ENCODE measurements around the gene KIF27. TPM values are rescaled to one million over a fixed set of nuclear protein-coding genes. Genes with fewer than 3 reads are reported as not detected.

Gene KIF27
- total RNA-seq, 1 donor from 2014 or later, result 1.9 TPM

DNA sequence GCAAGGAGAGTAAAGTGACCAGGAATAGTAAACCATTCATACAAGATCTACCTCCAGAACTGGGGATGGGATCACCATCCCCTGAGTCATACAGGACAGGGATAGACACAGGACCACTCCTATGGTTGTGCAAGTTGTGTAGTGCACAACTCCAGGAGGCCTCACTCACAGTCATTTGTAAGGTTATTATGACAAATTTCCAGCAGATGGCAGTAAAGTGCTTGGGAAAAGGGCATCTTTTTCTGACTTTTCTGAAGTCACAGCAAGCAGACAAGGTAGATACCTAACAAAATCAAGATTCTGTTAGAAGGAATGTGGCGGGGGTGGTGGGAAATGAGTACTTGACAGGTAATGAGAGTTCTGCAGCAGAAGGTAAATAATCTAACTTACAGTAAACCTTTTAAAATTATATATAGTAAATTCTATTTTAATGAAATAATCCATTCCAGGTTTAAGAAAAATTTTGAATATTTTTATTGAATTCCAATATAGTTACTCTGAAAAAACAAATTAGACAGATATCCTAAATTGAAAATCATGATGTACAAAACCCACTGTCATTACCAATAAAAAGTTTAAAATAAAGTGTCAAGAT lies 16.7 kb upstream of the KIF27 start:
- no peaks in the 10 kb centered on the region for H3K4me1 ChIP-seq
- intact Hi-C loops (cut with DNase I), result loop anchor here (1.0 to 5.0 kb wide), 3 partner anchors 234 to 377 kb away; no protein-coding TSS in a partner anchor
- H3K4me3 ChIP-seq, result no peak overlapping the region
- H3K27ac ChIP-seq, result no peak overlapping the region
- no peak for DNase-seq (ENCODE audit: low spot score in 2 of 2)
- H3K9me3 ChIP-seq, result no peaks in the 10 kb centered on the region
- no peaks in the 10 kb centered on the region for H3K27me3 ChIP-seq
- TF ChIP-seq, protein P1, sequence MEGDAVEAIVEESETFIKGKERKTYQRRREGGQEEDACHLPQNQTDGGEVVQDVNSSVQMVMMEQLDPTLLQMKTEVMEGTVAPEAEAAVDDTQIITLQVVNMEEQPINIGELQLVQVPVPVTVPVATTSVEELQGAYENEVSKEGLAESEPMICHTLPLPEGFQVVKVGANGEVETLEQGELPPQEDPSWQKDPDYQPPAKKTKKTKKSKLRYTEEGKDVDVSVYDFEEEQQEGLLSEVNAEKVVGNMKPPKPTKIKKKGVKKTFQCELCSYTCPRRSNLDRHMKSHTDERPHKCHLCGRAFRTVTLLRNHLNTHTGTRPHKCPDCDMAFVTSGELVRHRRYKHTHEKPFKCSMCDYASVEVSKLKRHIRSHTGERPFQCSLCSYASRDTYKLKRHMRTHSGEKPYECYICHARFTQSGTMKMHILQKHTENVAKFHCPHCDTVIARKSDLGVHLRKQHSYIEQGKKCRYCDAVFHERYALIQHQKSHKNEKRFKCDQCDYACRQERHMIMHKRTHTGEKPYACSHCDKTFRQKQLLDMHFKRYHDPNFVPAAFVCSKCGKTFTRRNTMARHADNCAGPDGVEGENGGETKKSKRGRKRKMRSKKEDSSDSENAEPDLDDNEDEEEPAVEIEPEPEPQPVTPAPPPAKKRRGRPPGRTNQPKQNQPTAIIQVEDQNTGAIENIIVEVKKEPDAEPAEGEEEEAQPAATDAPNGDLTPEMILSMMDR (IDR thresholded peaks at IDR 0.05), result peak; percentile 37 to 66 (median 38)
- peaks cover 0 to 32% of the 10 kb centered on the region in 2 donors for H3K36me3 ChIP-seq

DNA sequence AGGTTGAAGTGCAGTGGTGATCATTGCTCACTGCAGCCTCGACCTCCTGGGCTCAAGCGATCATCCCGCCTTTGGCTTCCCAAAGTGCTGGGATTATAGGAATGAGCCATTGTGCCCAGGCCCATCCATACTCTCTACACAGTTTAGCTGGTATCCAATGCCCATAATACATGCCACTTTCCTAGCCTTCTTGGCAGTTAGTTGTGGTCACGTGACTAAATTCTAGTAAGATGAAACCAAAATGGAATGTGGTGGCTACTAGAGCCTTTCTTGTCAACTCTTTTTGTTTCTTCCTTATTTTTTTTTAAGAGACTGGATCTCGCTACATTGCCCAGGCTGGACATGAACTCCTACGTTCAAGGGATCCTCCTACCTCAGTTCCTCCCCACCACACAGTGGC lies 15.3 kb upstream of the KIF27 start:
- DNase-seq (ENCODE audit: low spot score in 2 of 2), result no peak
- no peaks in the 10 kb centered on the region for H3K4me1 ChIP-seq
- H3K27me3 ChIP-seq, result no peaks in the 10 kb centered on the region
- intact Hi-C loops (cut with DNase I), result loop anchor here (5.0 kb wide), 1 partner anchor 236 kb away; no protein-coding TSS in a partner anchor
- TF ChIP-seq, protein P1 (IDR thresholded peaks at IDR 0.05), result no peak
- no peaks in the 10 kb centered on the region for H3K9me3 ChIP-seq
- H3K4me3 ChIP-seq, result no peak overlapping the region
- H3K27ac ChIP-seq, result no peak overlapping the region
- H3K36me3 ChIP-seq, result peaks cover 0 to 24% of the 10 kb centered on the region in 2 donors

DNA sequence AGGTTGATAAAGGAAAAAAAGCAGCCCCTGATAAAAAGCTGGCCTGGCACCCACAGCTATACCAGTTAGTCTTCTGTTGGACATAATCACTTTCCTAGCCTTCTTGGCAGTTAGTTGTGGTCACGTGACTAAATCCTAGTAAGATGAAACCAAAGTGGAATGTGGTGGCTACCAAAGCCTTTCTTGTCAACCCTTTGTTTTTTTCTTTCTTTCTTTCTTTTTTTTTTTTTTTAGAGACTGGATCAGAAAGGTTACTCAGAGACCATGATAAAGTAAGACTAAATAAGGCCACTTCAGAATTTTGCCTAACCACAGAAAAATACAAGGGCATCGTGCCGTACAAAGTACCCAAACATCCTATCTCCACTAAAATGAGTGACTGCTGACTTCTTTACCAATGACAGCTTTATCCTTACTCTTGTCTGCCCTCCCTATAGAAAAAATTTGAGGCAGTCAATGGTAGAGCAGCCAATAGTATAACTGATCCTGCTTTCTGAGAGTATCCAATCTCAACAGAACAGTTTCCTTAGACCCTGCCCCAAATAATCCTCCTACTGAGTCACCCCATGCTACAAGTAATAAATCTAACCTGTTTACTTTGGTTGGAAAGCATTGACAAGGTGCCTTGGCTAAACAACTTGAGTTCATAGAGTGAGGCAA lies 14.2 kb upstream of the KIF27 start:
- Histone ChIP-seq H3K9me3 (no peaks in the 10 kb centered on the region), H3K4me1 (no peaks in the 10 kb centered on the region), H3K36me3 (peaks cover 0 to 13% of the 10 kb centered on the region in 2 donors), H3K4me3 (no peak overlapping the region), H3K27ac (no peak overlapping the region), H3K27me3 (no peaks in the 10 kb centered on the region)
- DNase-seq (ENCODE audit: low spot score in 2 of 2), result no peak
- intact Hi-C loops (cut with DNase I), result loop anchor here (5.0 kb wide), 1 partner anchor 237 kb away; no protein-coding TSS in a partner anchor
- TF ChIP-seq, protein P1 (IDR thresholded peaks at IDR 0.05), result no peak

DNA sequence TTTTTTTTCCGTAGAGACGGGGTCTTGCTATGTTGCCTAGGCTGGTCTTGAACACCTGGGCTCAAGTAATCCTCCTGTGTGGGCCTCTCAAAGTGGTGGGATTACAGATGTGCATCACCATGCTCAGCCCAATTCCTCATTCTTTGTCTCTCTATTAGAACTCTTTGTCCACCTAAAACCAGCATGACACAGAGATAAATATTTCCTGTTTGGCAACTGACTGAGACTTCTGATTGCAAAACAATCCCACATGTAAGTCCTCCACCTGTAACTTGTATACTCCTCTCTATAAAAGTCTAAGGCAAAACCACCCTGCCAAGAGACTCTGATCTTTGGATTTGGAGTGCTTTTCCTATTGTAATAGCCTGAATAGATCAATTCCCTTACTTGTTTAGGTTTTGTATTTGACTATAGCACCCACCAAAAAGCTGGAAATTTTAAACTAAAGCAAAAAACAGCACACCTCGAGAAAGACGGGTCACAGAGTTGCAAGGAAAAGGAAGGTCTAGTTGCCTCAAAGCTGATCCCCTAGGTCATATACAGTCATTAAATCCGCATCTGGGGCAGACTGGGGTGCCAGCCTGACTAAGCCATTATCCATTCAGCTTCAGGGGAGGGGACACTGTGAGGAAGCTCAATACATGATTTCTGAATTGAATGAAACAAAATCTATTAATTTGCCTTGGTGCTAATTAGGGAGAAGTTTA lies 13.5 kb upstream of the KIF27 start:
- H3K27me3 ChIP-seq, result no peaks in the 10 kb centered on the region
- H3K9me3 ChIP-seq, result no peaks in the 10 kb centered on the region
- no peaks in the 10 kb centered on the region for H3K4me1 ChIP-seq
- no peak overlapping the region for H3K27ac ChIP-seq
- peaks cover 0 to 10% of the 10 kb centered on the region in 2 donors for H3K36me3 ChIP-seq
- DNase-seq (ENCODE audit: low spot score in 2 of 2), result no peak
- TF ChIP-seq, protein P1 (IDR thresholded peaks at IDR 0.05), result no peak
- no peak overlapping the region for H3K4me3 ChIP-seq
- intact Hi-C loops (cut with DNase I), result loop anchor here (5.0 kb wide), 1 partner anchor 238 kb away; no protein-coding TSS in a partner anchor

DNA sequence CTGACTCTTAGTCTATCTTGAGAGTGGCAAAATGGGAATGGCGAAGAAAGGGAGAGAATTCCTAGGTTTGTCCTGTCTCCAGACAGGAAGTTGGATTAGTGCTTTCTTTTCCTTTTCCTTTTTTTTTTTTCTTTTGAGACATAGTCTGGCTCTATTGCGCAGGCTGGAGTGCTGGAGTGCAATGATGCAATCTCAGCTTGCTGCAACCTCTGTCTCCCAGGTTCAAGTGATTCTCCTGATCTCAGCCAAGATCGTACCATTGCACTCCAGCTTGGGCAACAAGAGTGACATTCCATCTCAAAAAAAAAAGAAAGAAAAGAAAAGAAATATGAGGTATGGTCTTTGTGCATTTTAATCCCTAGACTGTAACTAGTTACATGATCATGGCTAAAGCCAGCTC lies 12.6 kb upstream of the KIF27 start:
- DNase-seq (ENCODE audit: low spot score in 2 of 2), result no peak
- Histone ChIP-seq H3K27ac (no peak overlapping the region), H3K27me3 (no peaks in the 10 kb centered on the region), H3K9me3 (no peaks in the 10 kb centered on the region), H3K4me1 (no peaks in the 10 kb centered on the region), H3K36me3 (peaks cover 0 to 3% of the 10 kb centered on the region in 2 donors), H3K4me3 (no peak overlapping the region)
- TF ChIP-seq, protein P1 (IDR thresholded peaks at IDR 0.05), result no peak
- intact Hi-C loops (cut with DNase I), result no loop called here
